NCI-H1436 treated with DMSO at 0.1 percent for 48 hours (cell line): ENCODE measurements around the gene TEAD1.

Experiments
- DNase-seq: peaks from one replicate; lab custom pipeline; 2025; lab: John Stamatoyannopoulos, UW

Gene TEAD1

GRCh38 chr11:12789596-12790215 lies 115.5 kb downstream of the TEAD1 start:
- no peak for DNase-seq

- DNase-seq: no peak
Measured at GRCh38 chr11:12790861-12791616, 116.8 kb downstream of the TEAD1 start.

- no peak for DNase-seq
Measured at GRCh38 chr11:12792018-12792417, 117.8 kb downstream of the TEAD1 start.

GRCh38 chr11:12792590-12792989 lies 118.4 kb downstream of the TEAD1 start:
- no peak for DNase-seq

GRCh38 chr11:12793065-12793464 lies 118.8 kb downstream of the TEAD1 start:
- no peak for DNase-seq

GRCh38 chr11:12793506-12793905 lies 119.3 kb downstream of the TEAD1 start:
- no peak for DNase-seq

- DNase-seq: no peak
Measured at GRCh38 chr11:12794576-12795230, 120.5 kb downstream of the TEAD1 start.

GRCh38 chr11:12797996-12798395 lies 123.8 kb downstream of the TEAD1 start:
- no peak for DNase-seq

- no peak for DNase-seq
Measured at GRCh38 chr11:12798609-12799011, 124.4 kb downstream of the TEAD1 start.

- DNase-seq: no peak
Measured at GRCh38 chr11:12799334-12799835, 125.2 kb downstream of the TEAD1 start.

GRCh38 chr11:12800032-12800671 lies 125.9 kb downstream of the TEAD1 start:
- no peak for DNase-seq

- DNase-seq: no peak
Measured at GRCh38 chr11:12800871-12801270, 126.7 kb downstream of the TEAD1 start.

- no peak for DNase-seq
Measured at GRCh38 chr11:12801976-12802375, 127.8 kb downstream of the TEAD1 start.

GRCh38 chr11:12802418-12803085 lies 128.3 kb downstream of the TEAD1 start:
- DNase-seq: peak; percentile 99

- DNase-seq: no peak
Measured at GRCh38 chr11:12803086-12803826, 129.0 kb downstream of the TEAD1 start.

GRCh38 chr11:12806113-12806512 lies 131.9 kb downstream of the TEAD1 start:
- no peak for DNase-seq

- no peak for DNase-seq
Measured at GRCh38 chr11:12807621-12808020, 133.4 kb downstream of the TEAD1 start.

GRCh38 chr11:12808519-12808918 lies 134.3 kb downstream of the TEAD1 start:
- DNase-seq: no peak

- no peak for DNase-seq
Measured at GRCh38 chr11:12809364-12809763, 135.1 kb downstream of the TEAD1 start.

- no peak for DNase-seq
Measured at GRCh38 chr11:12809864-12810567, 135.8 kb downstream of the TEAD1 start.

- DNase-seq: no peak
Measured at GRCh38 chr11:12810568-12810894, 136.3 kb downstream of the TEAD1 start.
